Lower lobe of right lung (tissue), 2 donors: Measurements from ENCODE around the gene PER3. TPM values are rescaled to one million over a fixed set of nuclear protein-coding genes. Genes with fewer than 3 reads are reported as not detected.

Source experiments
- ATAC-seq, 2 donors: fragments of 200-7000 bp; cut with Tn5 transposase; one replicate each; pipeline ENCODE4 v1.9.1; 2020 to 2022; ENCODE audit warnings: mild to moderate bottlenecking in 2 of 2, moderate library complexity in 2 of 2
- DNase-seq: peaks from one replicate; pipeline ENCODE4 v3.0.0-alpha.2; 2020
- H3K27ac ChIP-seq: fragments of 200-600 bp; one replicate; pipeline ENCODE4 v1.8.0; 2022
- H3K27me3 ChIP-seq: fragments of 200-600 bp; one replicate; pipeline ENCODE4 v1.8.0; 2022; ENCODE audit warnings: low read depth
- H3K36me3 ChIP-seq: fragments of 200-600 bp; one replicate; pipeline ENCODE4 v1.8.0; 2022; ENCODE audit warnings: mild to moderate bottlenecking
- H3K4me1 ChIP-seq: fragments of 200-600 bp; one replicate; pipeline ENCODE4 v1.8.0; 2022
- H3K4me3 ChIP-seq: fragments of 200-600 bp; one replicate; pipeline ENCODE4 v1.8.0; 2022; ENCODE audit warnings: mild to moderate bottlenecking
- H3K9me3 ChIP-seq: fragments of 200-600 bp; one replicate; pipeline ENCODE4 v1.8.0; 2022
- intact Hi-C: fragments of 100-400 bp; cut with DNase I; formaldehyde crosslinking; loops from one replicate; pipeline ENCODE4 v1.11.0; 2022
- total RNA-seq: library from RNA; stranded (reverse); fragmentation: NEBNext Ultra II Directional; extraction: Animal tissue kit (Norgen Biotek cat#: 25700); gene quantifications from one replicate; pipeline ENCODE4 v1.2.1, GENCODE V29; 2021
- TF ChIP-seq, protein P1 (sequence below): fragments of 200-600 bp; IDR thresholded peaks from one replicate; pipeline ENCODE4 v1.8.0; 2022; ENCODE audit warnings: antibody characterized with exemption, mild to moderate bottlenecking
- donor health status: DM: no; HTN: yes; CAD: no; lungs with severe emphysema.

Gene PER3
- total RNA-seq, 1 donor from 2014 or later: 35.6 TPM

DNA sequence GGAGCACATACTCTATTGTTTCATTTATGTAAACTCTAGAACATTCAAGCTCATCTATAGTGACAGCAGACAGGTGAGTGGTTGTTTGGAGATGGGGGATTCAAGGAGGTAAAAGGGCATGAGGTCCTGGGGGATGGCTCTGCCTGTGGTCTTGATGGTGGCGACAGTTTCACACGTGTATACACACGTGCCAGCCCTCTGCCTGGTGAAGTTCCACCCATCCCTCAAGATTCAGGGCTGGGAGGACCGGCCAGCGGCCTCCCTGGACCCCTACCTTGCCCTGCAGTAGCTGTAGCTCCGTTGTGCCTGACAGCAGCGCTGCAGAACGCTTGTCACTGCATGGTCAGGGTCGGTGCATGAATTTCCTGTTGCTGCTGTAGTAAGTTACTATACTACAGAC is 107.7 kb downstream of the PER3 start:
- Histone ChIP-seq H3K4me3 (no peak overlapping the region), H3K27me3 (no peaks in the 10 kb centered on the region), H3K4me1 (peaks cover 1% of the 10 kb centered on the region), H3K36me3 (no peaks in the 10 kb centered on the region), H3K9me3 (no peaks in the 10 kb centered on the region), H3K27ac (no peak overlapping the region)
- no peak for DNase-seq
- ATAC-seq: no peak
- TF ChIP-seq, protein P1, sequence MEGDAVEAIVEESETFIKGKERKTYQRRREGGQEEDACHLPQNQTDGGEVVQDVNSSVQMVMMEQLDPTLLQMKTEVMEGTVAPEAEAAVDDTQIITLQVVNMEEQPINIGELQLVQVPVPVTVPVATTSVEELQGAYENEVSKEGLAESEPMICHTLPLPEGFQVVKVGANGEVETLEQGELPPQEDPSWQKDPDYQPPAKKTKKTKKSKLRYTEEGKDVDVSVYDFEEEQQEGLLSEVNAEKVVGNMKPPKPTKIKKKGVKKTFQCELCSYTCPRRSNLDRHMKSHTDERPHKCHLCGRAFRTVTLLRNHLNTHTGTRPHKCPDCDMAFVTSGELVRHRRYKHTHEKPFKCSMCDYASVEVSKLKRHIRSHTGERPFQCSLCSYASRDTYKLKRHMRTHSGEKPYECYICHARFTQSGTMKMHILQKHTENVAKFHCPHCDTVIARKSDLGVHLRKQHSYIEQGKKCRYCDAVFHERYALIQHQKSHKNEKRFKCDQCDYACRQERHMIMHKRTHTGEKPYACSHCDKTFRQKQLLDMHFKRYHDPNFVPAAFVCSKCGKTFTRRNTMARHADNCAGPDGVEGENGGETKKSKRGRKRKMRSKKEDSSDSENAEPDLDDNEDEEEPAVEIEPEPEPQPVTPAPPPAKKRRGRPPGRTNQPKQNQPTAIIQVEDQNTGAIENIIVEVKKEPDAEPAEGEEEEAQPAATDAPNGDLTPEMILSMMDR: no peak
- intact Hi-C loops: no loop called here

DNA sequence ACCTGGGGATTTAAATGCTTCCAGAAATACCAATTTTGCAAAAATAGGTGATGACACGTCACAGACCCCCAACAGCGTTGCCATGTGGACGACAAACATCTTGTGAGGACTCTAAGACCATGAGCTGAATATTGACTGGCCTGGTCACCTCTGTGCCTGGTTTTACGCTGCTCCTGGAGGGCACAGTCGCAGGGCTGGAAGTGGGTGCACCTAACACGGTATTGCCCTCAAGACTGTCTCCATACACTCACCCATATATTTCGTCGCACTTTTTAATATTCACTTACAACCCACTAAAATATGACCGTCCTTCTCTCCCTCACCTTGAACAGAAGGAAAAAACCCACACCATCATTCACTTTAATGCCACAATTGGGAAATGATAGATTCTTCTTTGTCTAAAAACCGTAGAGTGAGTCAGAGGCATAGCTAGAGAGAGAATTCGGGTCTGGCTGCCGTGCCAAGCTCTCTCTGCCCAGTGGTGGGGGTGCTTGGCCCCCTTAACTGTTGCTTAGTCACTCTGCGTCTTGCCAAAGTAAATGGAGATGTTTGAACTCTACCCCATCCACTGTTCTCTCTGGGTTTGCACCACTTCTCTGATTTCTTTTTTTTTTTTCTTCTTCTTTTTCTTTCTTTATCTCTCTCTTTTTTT is 109.6 kb downstream of the PER3 start:
- TF ChIP-seq, protein P1: no peak
- Histone ChIP-seq H3K27ac (no peak overlapping the region), H3K27me3 (no peaks in the 10 kb centered on the region), H3K4me3 (no peak overlapping the region), H3K4me1 (no peaks in the 10 kb centered on the region), H3K9me3 (no peaks in the 10 kb centered on the region), H3K36me3 (no peaks in the 10 kb centered on the region)
- no peak for DNase-seq
- no peak for ATAC-seq
- intact Hi-C loops: no loop called here

Other genes with a start within 250 kb of the PER3 start
- gene VAMP3, start 13.0 kb upstream of the PER3 start, total RNA-seq: 135 TPM
- gene UTS2, start 68.8 kb downstream of the PER3 start, total RNA-seq: not detected
- 0.47 TPM for gene TNFRSF9, start 156.5 kb downstream of the PER3 start, total RNA-seq
- gene PARK7, start 177.4 kb downstream of the PER3 start, total RNA-seq: 187 TPM
- gene ERRFI1, start 242.0 kb downstream of the PER3 start, total RNA-seq: 65.1 TPM